Right renal cortex interstitium (tissue), 3 donors: ENCODE data around the gene ADH6. TPM values are rescaled to one million over a fixed set of nuclear protein-coding genes. Genes with fewer than 3 reads are reported as not detected.
"Not testable (repeated sequence)": the region's sequence is repeated elsewhere in the genome, so short reads cannot be mapped to it uniquely, and the experiment has no call there.

Experiments used
- DNase-seq, 3 donors: peaks; one replicate each; pipeline ENCODE4 v3.0.0-alpha.2; 2013; ENCODE audit warnings: low read depth in 3 of 3, low spot score in 2 of 3
- polyA plus RNA-seq, 3 donors: library from polyadenylated mRNA; unstranded; fragments of 120-200 nt; gene quantifications; one replicate each; pipeline ENCODE4 v1.2.1, GENCODE V29; 2013; ENCODE audit not compliant: insufficient read length in 3 of 3

ADH6 gene
- polyA plus RNA-seq = 10 to 100 TPM; 22.5 to 43.7 (median 28.1) TPM

DNA sequence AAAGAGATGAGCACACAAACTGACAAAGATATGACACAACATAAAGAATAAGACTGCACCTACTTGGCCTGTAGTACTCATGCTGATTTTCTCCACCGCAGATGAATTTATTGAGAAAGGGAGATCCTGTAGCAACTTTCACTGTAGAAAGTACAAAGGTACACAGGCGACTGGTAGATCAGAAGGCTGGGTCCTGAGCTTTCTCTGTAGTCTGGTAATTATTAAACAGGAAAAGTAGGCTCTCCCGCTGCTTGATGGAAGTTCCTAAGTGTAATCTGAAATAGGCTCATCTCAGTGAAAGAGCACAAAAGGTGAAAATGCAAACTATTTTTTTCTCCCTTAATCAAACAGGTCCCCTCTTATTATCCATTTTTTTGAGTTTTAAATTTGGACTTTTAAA is at the start of gene ADH6:
ADH6 (minus strand) TSS at position 175 of the 400 bp plus-strand sequence; CDS start at position 81, 94 bp downstream.
- no peak for DNase-seq

DNA sequence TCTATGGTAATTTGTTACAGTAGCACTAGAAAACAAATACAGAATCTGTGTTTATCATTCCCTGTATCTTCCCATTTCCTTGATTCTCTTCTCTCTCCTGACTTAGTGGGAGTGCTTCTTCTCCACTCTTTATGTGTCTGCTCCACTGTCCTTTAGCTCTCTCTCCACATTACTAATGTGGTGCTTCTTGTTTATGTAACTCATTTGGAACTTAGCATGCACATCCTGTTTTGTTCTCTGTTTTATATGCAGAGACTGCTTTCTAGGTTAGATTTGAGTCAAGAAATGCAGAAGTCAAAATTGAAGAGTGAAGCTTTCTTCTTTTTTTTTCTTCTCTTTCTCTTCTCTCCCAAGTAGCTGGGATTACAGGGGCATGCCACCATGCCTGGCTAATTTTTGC is 45.9 kb upstream of the ADH6 start:
- no peak for DNase-seq

DNA sequence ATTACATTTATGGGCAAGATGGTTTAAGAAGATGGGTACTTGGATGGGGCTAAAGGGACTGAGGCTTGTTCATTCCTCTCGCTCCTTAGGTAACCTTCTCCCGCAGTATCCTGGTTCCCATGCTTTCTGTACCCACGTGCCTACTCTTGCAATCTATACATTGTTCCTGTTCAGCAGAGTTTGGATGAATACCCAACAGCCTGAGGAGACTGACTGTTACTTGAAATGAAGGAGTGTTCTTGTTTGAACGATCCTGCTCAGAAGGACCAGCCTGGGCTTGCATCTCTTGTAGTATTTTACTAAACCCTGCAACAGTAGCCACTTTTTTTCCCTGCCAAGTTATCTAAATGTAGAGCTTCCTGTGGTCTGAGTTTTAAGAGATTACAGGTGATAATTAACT is 33.7 kb upstream of the ADH6 start:
- DNase-seq = no peak

DNA sequence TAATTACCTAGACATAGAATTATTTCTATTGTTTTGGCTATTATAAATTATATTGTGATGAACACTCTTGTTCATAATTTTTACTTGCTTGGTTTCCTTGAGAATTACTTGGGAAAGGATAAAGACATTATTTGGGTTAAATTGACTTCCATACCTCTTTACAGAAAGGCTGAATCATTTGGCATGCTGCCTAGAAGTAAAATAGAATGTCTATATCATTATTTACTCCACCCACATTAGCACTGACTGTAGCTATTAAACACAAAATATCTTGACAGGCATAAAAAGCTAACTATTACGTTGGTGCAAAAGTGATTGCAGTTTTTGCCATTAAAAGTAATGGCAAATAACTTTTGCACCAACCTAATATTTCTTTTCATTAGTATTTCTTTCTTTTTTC is 29.7 kb upstream of the ADH6 start:
- no peak for DNase-seq

DNA sequence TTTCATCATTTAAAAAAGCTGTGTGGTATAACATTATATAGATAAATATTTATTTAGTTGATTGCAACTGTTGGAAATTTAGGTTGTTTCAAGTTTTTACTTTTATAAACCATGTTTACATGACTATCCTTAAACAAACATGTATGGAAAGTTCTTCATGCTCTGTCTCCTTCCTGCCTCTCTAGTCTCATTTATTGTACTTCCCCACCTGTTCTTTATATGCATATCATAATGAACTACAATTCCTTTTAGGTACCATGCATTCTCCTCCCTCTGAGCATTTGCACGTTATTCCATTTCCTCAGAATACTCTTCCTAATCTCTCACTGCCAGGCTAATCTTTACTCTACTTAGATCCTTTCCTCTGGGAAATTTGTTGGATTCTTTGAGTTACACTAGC is 16.9 kb upstream of the ADH6 start:
- no peak for DNase-seq

DNA sequence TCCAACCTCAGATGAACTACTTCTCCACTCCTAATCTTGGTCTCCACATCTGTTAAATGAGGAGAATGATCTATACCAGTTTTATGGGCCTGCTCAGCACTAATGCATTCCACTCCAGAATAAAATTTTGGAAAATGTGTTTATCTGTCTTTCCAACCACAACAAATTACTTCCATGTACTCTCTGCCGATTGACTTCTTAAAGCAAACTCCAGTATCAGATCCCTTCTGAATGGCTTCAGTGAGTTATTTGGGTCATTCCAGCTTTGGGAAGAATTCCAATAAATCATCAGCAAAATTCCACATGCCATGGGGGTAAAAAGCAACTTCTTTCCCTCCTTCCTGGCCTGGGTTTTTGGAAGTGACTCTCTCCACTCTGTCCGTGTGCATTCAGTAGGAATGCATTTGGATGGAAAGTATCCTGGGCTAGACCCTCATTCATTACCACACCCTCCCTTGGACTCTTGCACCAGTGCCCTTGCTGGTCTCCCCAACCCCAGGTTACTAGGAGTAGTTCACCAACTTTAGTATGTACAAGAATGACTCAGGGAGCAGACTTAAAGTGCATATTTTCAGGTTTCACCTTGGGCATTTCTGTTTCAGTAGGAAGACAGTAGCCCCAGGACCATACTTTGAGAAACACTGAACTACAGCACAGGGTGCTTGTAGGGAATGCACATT is 15.4 kb upstream of the ADH6 start:
- no peak for DNase-seq

DNA sequence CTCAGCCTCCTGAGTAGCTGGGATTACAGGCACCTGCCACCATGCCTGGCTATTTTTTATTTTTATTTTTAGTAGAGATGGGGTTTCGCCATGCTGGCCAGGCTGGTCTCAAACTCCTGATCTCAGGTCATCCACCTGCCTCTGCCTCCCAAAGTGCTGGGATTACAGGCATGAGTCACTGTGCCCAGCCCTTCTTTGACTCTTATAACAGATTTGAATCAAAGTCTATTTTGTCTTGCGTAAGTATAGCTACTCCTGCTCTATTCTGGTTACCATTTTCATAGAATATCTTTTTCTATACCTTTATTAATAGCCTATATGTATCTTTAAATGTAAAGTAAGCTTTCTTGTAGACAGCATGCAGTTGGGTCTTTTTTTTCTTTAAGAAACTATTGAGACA is 14.4 kb upstream of the ADH6 start:
- not testable (repeated sequence) for DNase-seq

DNA sequence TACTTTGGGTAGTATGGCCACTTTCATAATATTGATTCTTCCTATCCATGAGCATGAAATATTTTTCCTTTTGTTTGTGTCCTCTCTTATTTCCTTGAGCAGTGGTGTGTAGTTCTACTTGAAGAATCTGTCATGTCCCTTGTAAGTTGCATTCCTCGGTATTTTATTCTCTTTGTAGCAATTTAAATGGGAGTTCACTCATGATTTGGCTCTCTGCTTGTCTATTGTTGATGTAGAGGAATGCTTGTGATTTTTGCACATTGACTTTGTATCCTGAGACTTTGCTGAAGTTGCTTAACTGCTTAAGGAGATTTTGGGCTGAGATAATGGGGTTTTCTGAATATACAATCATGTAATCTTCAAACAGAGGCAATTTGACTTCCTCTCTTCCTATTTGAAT is 9.7 kb upstream of the ADH6 start:
- DNase-seq = not testable (repeated sequence)

DNA sequence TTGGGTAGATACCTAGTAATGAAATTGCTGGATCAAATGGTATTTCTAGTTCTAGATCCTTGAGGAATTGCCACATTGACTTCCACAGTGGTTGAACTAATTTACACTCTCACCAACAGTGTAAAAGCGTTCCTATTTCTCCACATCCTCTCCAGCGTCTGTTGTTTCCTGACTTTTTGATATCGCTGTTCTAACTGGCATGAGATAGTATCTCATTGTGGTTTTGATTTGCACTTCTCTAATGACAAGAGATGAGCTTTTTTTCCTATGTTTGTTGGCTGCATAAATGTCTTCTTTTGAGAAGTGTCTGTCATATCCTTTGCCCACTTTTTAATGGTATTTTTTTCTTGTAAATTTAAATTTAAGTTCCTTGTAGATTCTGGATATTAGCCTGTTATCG is 8.6 kb upstream of the ADH6 start:
- DNase-seq = not testable (repeated sequence)

DNA sequence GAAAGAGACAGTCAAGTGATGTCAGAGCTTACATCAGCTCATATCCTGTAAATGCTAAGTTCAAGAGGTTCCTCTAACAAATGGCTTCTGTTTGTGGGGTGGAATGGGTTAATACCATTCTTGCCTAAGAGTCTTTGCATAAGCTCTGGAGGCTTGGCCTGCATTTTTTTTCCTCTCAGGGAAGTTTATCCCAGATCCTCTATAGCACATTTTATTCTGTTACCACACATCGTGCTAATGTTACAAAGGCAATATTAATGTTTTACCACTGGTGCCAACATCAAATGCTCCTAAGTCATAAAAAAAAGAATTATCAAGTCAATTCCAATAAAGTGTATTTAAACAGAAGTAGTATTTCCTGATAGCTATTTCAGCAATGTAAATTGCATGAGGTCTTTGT is 2.9 kb upstream of the ADH6 start:
- no peak for DNase-seq

DNA sequence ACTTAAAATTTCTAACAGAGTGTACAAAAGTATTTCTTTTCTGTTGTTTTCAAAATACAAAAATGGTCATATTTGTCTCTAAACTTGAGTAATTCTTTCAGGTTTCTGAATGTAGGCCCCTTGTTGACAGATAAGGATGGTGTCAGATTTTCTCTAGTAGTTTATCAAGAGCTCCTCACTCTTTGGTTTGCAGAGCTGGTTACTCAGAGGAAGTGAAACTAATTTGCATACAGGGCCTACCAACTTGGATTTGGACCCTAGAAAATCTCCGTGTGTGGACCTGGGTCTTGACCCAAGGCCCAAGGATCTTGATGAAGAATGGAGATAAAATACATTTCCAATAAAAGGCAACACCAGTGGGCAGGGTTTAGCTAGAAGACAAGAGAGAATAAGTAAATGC is 433 bp upstream of the ADH6 start:
- no peak for DNase-seq

DNA sequence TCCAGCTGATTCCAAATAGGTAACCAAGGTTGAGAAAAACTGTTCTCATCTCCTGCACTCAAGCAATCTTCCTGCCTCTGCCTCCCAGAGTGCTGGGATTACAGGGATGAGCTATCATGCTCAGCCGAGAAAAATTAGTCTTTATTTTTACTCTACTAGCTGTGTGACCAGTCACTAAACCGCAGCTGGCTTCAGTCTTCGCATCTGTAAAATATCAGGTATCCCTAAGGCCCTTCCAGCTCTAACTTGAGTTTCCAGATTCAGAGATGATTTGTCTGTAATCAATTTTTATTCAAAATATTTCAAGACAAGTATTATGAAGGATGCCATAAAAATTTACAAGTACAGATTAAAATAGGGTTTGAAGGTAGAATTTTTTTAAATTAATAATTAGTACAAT is 3.5 kb downstream of the ADH6 start:
- no peak for DNase-seq

DNA sequence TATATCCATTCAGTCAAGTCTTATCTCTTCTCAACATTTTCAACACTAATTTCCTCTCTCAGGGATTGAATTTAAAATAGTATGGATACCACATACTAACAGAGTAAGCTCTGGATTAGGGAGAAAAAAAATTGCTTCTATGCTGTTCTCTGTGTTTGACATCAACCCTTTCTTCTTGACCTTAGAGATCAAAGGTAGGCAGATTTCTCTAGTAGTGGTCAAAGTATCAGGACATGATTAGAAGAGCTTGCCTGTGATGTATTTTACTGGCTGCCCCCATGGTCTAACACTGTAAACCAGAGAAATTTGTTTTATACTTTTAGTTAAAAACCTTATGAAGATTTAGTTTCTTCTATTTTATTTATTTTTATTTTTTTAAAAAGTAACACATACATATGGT is 8.3 kb downstream of the ADH6 start:
- no peak for DNase-seq

DNA sequence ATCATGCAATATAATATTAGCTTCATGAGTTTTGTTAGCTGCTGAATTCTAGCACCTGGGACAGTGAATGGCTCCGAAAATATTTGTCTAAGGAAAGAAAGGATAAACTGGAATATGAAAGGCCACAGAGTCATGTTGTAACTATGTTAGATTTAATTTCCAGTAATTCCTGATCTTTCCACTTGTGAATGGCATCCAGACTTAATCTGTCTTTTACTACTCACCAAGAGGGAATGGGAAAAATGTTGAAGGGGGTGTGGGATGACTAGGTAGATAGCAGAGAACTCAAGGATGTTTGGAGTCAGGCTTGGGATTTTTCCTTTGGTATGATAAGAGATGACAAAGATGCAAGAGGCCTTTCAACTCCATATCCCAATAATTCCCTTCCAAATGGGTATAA is 9.4 kb downstream of the ADH6 start:
- DNase-seq = no peak

DNA sequence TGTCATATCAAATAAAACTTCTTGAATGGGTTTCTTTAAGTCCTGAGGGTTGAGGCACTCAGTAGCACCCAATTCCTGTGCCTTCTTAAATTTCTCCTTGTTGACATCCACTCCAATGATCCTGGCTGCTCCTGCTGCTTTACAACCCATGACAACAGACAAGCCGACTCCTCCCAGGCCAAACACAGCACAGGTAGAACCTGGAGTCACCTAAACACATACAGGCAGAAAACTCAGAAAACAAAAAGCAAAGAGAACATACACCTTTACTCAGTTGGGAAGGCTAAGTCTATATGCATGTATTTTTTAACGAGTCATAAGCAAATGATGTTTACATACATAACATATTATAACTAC is 10.3 kb downstream of the ADH6 start:
- DNase-seq = no peak

DNA sequence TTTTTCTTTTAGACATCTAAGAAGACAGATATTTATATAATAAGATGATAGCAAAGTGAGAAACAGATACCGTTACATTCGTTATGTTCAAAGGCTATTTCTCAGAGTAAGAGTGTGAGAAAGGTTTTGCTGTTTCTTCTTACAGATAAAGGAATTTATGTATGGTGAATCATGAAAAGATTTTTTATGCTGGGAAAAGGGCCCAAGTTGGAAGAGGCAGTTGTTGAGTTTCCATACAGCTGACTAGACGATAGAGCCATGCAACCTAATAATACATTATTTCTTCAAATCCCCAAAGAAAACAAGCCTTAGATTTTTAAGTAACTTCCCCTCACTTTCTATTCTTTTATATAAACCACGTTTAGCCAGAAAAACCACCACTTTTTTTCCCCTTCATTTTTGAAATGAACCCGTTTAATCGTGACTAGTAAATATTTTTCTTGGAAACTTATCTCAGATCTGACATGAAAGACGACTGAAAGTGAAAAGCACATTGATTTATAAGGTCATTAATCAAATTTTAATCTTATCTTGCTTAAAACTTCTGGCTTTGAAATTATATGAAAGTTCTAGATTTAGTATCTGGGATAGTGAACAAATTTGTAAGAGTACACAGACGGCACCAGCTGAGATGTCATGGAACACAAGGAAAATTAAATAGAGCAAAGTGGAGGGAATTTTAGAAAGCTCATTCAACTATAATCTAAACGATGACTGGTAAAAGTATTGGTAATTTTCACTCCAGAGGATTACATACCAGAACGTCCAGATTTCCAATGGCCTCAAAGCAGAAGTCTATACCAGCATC is 10.9 kb downstream of the ADH6 start:
- DNase-seq = no peak

DNA sequence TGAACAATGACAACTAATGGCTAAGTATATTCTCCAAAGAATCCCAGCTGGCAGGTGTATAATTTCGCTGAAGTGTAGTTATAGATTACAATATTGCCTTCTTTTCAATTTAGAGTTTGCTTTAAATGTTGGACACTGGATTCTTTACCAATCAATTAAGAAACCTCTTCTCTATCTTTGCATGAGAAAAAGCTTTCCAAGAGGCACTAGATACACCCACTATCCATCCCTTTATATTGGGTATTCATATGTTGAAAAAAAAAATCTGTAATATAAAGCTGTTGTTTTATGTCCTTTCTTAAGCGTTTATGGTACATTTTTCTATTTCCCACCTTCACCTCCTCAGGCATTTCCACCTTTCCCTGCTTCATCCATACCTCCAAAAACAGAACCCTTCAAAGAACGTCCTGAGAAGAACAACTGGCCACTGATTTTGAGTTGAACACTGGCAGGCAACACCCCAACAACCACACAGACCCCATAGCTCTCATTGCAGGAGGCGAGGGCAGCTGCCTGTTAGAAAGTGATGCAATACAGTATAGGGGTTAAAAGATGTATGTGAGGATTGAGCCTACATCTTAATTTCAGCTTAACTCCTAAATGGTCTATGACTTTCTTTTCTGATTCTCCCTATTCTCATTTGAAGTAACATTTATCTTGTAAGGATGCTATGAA is 11.8 kb downstream of the ADH6 start:
- DNase-seq = no peak

DNA sequence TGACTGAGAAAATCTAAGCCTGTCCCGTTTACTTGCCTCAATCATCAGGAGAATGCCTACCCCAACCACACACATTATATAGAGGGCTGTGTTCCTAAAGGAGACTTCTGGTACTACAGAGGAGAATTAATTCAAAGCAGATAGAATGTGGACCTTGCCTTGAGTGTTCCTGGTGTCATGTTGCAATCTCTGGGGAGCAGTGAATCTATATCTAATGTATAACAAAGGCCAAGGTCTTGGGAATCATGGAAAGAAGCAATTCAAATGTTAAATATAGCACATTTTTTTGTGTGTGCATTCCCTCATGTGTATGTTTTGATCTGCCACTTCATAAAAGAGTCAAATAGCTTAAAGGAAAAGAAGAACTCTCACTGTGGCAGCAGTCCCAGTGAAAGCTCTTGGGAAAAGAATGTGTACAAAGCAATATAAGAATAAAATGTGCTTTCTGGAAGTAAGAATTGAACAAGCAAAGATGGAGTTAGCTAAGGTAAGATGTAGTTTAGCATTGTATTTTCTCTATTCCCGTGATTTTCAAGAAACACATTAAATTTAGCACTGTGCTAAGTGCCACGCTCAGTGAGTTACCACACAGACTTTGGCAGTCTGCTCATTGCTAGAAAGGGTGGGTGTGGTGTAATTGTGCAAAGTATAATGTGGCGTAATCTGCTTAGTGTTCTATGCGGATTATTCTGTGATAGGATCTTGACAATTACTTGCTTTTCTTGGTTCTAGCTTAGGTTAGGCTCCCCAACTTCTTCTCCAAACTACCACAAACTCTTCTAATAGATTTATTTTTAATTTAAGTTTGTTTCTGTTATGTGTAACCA is 13.7 kb downstream of the ADH6 start:
- no peak for DNase-seq

DNA sequence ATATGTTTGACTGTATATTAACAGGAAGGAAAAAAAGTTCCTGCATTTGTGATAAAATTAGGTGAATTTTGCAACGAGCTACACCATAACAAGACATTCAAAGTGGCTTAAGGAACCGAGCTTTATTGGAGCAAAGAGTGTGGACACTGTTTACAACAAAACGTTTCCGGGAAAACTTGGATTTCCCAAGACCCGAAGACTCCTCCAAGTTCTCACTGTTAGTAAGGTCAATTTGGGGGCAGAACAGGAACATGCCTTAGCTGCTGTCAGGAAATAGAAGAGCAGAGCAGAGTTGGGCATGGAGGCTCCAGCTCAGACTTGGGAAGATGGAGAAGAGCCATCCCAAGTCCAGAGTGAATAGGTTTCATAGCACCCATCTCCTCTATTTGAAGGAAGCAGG is 16.5 kb downstream of the ADH6 start:
- no peak for DNase-seq

DNA sequence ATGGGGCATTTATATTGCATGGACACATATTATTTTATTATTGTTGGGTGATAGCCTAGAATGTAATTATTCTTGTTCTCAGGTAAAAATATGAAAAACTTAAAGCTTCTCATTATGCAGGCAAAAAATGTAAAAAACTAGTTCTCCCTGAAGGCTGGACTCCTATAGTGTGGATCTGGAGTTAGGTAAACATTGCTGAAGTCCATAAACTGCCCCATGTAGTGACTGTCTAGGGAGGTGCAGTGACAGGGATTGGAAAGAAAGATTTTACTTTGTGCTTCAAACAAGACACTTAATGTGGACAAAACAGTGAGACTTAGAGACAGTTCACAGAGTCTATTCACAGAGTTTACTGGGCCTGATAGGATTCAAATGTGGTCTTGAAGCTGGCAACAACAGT is 17.0 kb downstream of the ADH6 start:
- DNase-seq = no peak

DNA sequence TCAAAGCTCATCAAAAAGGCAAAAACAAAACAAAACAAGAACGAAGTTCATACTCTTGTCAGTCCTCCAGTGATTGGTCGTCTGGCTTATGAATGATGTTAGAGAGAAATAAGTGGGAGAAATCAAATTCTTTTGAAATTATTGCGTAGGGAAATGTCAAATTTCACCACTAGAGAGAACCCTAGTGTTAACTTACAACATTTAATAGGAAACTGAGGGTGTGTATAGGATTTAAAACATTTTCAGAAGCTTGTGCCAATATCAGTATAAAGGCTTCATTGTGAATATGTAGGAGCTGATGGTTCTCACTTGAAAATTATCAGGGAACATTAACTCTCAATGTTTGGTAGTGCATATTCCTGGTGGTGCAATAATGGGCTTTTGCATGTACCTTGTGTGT is 17.4 kb downstream of the ADH6 start:
- no peak for DNase-seq
